ENCODE results near the gene PRPF6. TPM values are rescaled to one million over a fixed set of nuclear protein-coding genes. Genes with fewer than 3 reads are reported as not detected.

The PRPF6 gene
- total and polyA plus RNA-seq, 2 of the 13 experiments (the other 11 are each of a cell fraction or from before 2014, with no cell fraction given), result 63.7 to 101 TPM

- TF ChIP-seq U2AF2 (IDR thresholded peaks at IDR 0.05; ENCODE audit: low read depth, low read length), result 0 out of 2 replicates have a peak, but pooled peaks have one; percentile 64
- TF ChIP-seq CHD4 (IDR thresholded peaks at IDR 0.05; ENCODE audit: borderline replicate concordance, low read length), result 0 out of 2 replicates have a peak, but pooled peaks have one; percentile 7
- TF ChIP-seq ZNF780A (CRISPR knock-in tag; IDR thresholded peaks at IDR 0.05), result peak; percentile 75; the same call in 1 of the 2 replicates
- TF ChIP-seq RERE (CRISPR knock-in tag; IDR thresholded peaks at IDR 0.05; ENCODE audit: low read depth), result no peak
- TF ChIP-seq ETS1 (CRISPR knock-in tag; IDR thresholded peaks at IDR 0.05), result no peak
- TF ChIP-seq HES4 (CRISPR knock-in tag; IDR thresholded peaks at IDR 0.05; ENCODE audit: borderline replicate concordance), result peak; percentile 97
- TF ChIP-seq RAD21 (CRISPR knock-in tag; IDR thresholded peaks at IDR 0.05), result peak; percentile 94
- peak; percentile 53; the same call in 1 of the 2 replicates for TF ChIP-seq ZSCAN30 (CRISPR knock-in tag; IDR thresholded peaks at IDR 0.05)
- TF ChIP-seq FOXA3 (CRISPR knock-in tag; IDR thresholded peaks at IDR 0.05), result peak; percentile 82
- TF ChIP-seq SRSF9 (IDR thresholded peaks at IDR 0.05; ENCODE audit: borderline replicate concordance, insufficient read depth, low read depth, low read length, poor library complexity, severe bottlenecking), result no peak
- TF ChIP-seq MIER3 (CRISPR knock-in tag; IDR thresholded peaks at IDR 0.05; ENCODE audit: borderline replicate concordance), result peak; percentile 98
- TF ChIP-seq ZNF484 (CRISPR knock-in tag; IDR thresholded peaks at IDR 0.05; ENCODE audit: borderline replicate concordance, low read depth), result peak; percentile 14; the same call in 1 of the 2 replicates
- TF ChIP-seq HHEX (CRISPR knock-in tag; IDR thresholded peaks at IDR 0.05), result peak; percentile 39; the same call in 1 of the 2 replicates
- TF ChIP-seq MIER2 (CRISPR knock-in tag; IDR thresholded peaks at IDR 0.05), result peak; percentile 82
- peak; percentile 100 for TF ChIP-seq KAT8 (CRISPR knock-in tag; IDR thresholded peaks at IDR 0.05)
- peak; percentile 96 for TF ChIP-seq ZNF619 (CRISPR knock-in tag; IDR thresholded peaks at IDR 0.05)
- TF ChIP-seq KDM5A (IDR thresholded peaks at IDR 0.05; ENCODE audit: borderline replicate concordance, low read length), result peak; percentile 98
- TF ChIP-seq CREM (IDR thresholded peaks at IDR 0.05), result peak; percentile 99
- TF ChIP-seq CREM (CRISPR knock-in tag; IDR thresholded peaks at IDR 0.05), result peak; percentile 86
- TF ChIP-seq ZNF18 (CRISPR knock-in tag; IDR thresholded peaks at IDR 0.05; ENCODE audit: insufficient replicate concordance), result no peak
These were observed at the start of gene PRPF6 (continued) for GRCh38 chr20:63980806-63981728.

Measured in HepG2 (cell line).